Aorta (tissue), 5 donors: ENCODE measurements around the gene MS4A15. TPM values are rescaled to one million over a fixed set of nuclear protein-coding genes. Genes with fewer than 3 reads are reported as not detected.
"Not testable (repeated sequence)": the region's sequence is repeated elsewhere in the genome, so short reads cannot be mapped to it uniquely, and the experiment has no call there.

Experiments
- ATAC-seq: fragments of 200-7000 bp; cut with Tn5 transposase; one replicate; pipeline ENCODE4 v1.9.1; 2022; ENCODE audit warnings: moderate library complexity; ENCODE audit not compliant: low FRiP score
- DNase-seq, 2 donors: peaks; one replicate each; pipeline ENCODE4 v3.0.0-alpha.2; 2020
- H3K27ac ChIP-seq, 2 donors: one replicate each; pipeline ENCODE4 v1.5.1; 2013; ENCODE audit warnings: low read length in 2 of 2, mild to moderate bottlenecking in 2 of 2, moderate library complexity in 2 of 2, control low read depth in 1 of 2, inconsistent platforms in 1 of 2, low read depth in 1 of 2
- H3K27me3 ChIP-seq, 2 donors: one replicate each; pipeline ENCODE4 v1.6.1; 2013; ENCODE audit warnings: control low read depth in 1 of 2, low read length in 1 of 2, mild to moderate bottlenecking in 1 of 2, moderate library complexity in 1 of 2; ENCODE audit not compliant: insufficient read depth in 2 of 2, control insufficient read depth in 1 of 2
- H3K36me3 ChIP-seq, 2 donors: one replicate each; pipeline ENCODE4 v1.6.1; 2013; ENCODE audit warnings: control low read depth in 1 of 2, low read length in 1 of 2, mild to moderate bottlenecking in 1 of 2; ENCODE audit not compliant: insufficient read depth in 2 of 2, control insufficient read depth in 1 of 2
- H3K4me1 ChIP-seq, 2 donors: one replicate each; pipeline ENCODE4 v1.6.1; 2013; ENCODE audit warnings: low read length in 2 of 2, control low read depth in 1 of 2, mild to moderate bottlenecking in 1 of 2, moderate library complexity in 1 of 2; ENCODE audit not compliant: insufficient read depth in 2 of 2, control insufficient read depth in 1 of 2
- H3K4me3 ChIP-seq, 2 donors: one replicate each; pipeline ENCODE4 v1.5.1; 2013; ENCODE audit warnings: low read length in 2 of 2, control low read depth in 1 of 2, mild to moderate bottlenecking in 1 of 2
- H3K9me3 ChIP-seq: one replicate; pipeline ENCODE4 v1.6.1; 2013; ENCODE audit warnings: mild to moderate bottlenecking, low read length; ENCODE audit not compliant: control insufficient read depth
- WGBS, 2 donors: extraction: QIAGEN DNeasy Blood & Tissue Kit; methylation state at CpG; one replicate each; pipeline ENCODE4 v1.1.7; 2013; 5-methylcytosine and 5-hydroxymethylcytosine counted together
- intact Hi-C, 2 donors: fragments of 100-400 bp; cut with DNase I; formaldehyde crosslinking; loops; one replicate each; pipeline versions ENCODE4 v1.14.2 to v1.15.0; 2022
- polyA plus RNA-seq, 2 donors: library from polyadenylated mRNA; stranded (reverse); fragments of 200-250 nt; gene quantifications; one replicate each; pipeline ENCODE4 v1.2.3, GENCODE V29; 2013
- total RNA-seq, 2 donors: library from RNA; stranded (reverse); fragmentation: NEBNext Ultra II Directional; extraction: Animal tissue kit (Norgen Biotek cat#: 25700); gene quantifications; one replicate each; pipeline ENCODE4 v1.2.1, GENCODE V29; 2021
- donor health status: healthy with polysubstance abuse.
- donor health status: Bipolar disorder and iron deficiency.
- donor health status: DM: no; HTN: no; CAD: no.
- donor health status: DM: no; HTN: no; CAD: no.
- donor health status: DM: yes; HTN: yes; CAD: no.

The MS4A15 gene
- total and polyA plus RNA-seq, 4 donors: 0.05 to 0.38 TPM; not detected in 2

- no peaks in the 10 kb centered on the region for H3K4me1 ChIP-seq
- 78 to 89% methylated on average over 5 of the region's 5 CpGs for WGBS, 2 donors
- H3K9me3 ChIP-seq: peaks cover 3% of the 10 kb centered on the region
- no peak for ATAC-seq
- H3K27ac ChIP-seq: no peak overlapping the region
- H3K4me3 ChIP-seq: no peak overlapping the region
- DNase-seq: no peak
- no peaks in the 10 kb centered on the region for H3K36me3 ChIP-seq
- intact Hi-C loops: no loop called here
- no peaks in the 10 kb centered on the region for H3K27me3 ChIP-seq
These were observed 12.6 kb upstream of the MS4A15 start for GRCh38 chr11:60744114-60744513.

- Histone ChIP-seq H3K27me3 (no peaks in the 10 kb centered on the region), H3K4me1 (no peaks in the 10 kb centered on the region), H3K4me3 (no peak overlapping the region), H3K9me3 (peaks cover 1% of the 10 kb centered on the region), H3K36me3 (no peaks in the 10 kb centered on the region), H3K27ac (no peak overlapping the region)
- DNase-seq (peak in 1 of 2 donors; percentile 21), ATAC-seq (no peak)
- intact Hi-C loops: no loop called here
- 94% methylated on average over 14 of the region's 14 CpGs for whole genome bisulfite sequencing, 2 donors
These were observed 9.3 kb upstream of the MS4A15 start for GRCh38 chr11:60747359-60747873.

GRCh38 chr11:60748225-60748624 is 8.4 kb upstream of the MS4A15 start:
- intact Hi-C loops: no loop called here
- 80 to 87% methylated on average over 16 to 17 of the region's 17 CpGs for WGBS, 2 donors

GRCh38 chr11:60748821-60749220 is 7.8 kb upstream of the MS4A15 start:
- no peak overlapping the region for H3K27ac ChIP-seq
- H3K4me3 ChIP-seq: no peak overlapping the region
- peaks cover 3% of the 10 kb centered on the region for H3K9me3 ChIP-seq
- no peak for ATAC-seq
- H3K27me3 ChIP-seq: no peaks in the 10 kb centered on the region
- no peaks in the 10 kb centered on the region for H3K36me3 ChIP-seq
- intact Hi-C loops: no loop called here
- H3K4me1 ChIP-seq: no peaks in the 10 kb centered on the region
- DNase-seq: peak in 1 of 2 donors; percentile 67
- 68 to 79% methylated on average over 8 of the region's 8 CpGs for WGBS, 2 donors

More at GRCh38 chr11:60748225-60748624, 8.4 kb upstream of the MS4A15 start:
- Histone ChIP-seq H3K9me3 (peaks cover 1% of the 10 kb centered on the region), H3K36me3 (no peaks in the 10 kb centered on the region), H3K4me1 (no peaks in the 10 kb centered on the region), H3K4me3 (no peak overlapping the region), H3K27ac (no peak overlapping the region), H3K27me3 (no peaks in the 10 kb centered on the region)
- DNase-seq (peak in 1 of 2 donors; percentile 48), ATAC-seq (no peak)

- H3K27me3 ChIP-seq: no peaks in the 10 kb centered on the region
- WGBS, 2 donors: 56 to 70% methylated on average over 3 of the region's 3 CpGs
These were observed 5.8 kb upstream of the MS4A15 start for GRCh38 chr11:60750911-60751310.

GRCh38 chr11:60753309-60753708 is 3.4 kb upstream of the MS4A15 start:
- H3K36me3 ChIP-seq: no peaks in the 10 kb centered on the region
- DNase-seq (peak in 1 of 2 donors; percentile 9), ATAC-seq (no peak)
- H3K27ac ChIP-seq: no peak overlapping the region
- intact Hi-C loops: no loop called here
- no peak overlapping the region for H3K4me3 ChIP-seq
- H3K27me3 ChIP-seq: no peaks in the 10 kb centered on the region
- H3K9me3 ChIP-seq: peaks cover 6% of the 10 kb centered on the region
- WGBS, 2 donors: 55 to 59% methylated on average over 4 of the region's 4 CpGs
- no peaks in the 10 kb centered on the region for H3K4me1 ChIP-seq

More at GRCh38 chr11:60750911-60751310, 5.8 kb upstream of the MS4A15 start:
- DNase-seq (peak in 1 of 2 donors; percentile 21), ATAC-seq (no peak)
- Histone ChIP-seq H3K4me3 (no peak overlapping the region), H3K27ac (no peak overlapping the region), H3K36me3 (no peaks in the 10 kb centered on the region), H3K4me1 (no peaks in the 10 kb centered on the region), H3K9me3 (peaks cover 3% of the 10 kb centered on the region)
- intact Hi-C loops: no loop called here

- Histone ChIP-seq H3K27me3 (no peaks in the 10 kb centered on the region), H3K9me3 (peaks cover 6% of the 10 kb centered on the region), H3K4me3 (no peak overlapping the region), H3K4me1 (no peaks in the 10 kb centered on the region), H3K36me3 (no peaks in the 10 kb centered on the region), H3K27ac (no peak overlapping the region)
- intact Hi-C loops: no loop called here
- ATAC-seq (no peak), DNase-seq (peak in 1 of 2 donors; percentile 7)
- 88 to 90% methylated on average over 6 of the region's 6 CpGs for WGBS, 2 donors
These were observed 1.8 kb upstream of the MS4A15 start for GRCh38 chr11:60754887-60755286.

GRCh38 chr11:60757231-60757800 is 649 bp downstream of the MS4A15 start:
- ATAC-seq (no peak), DNase-seq (peak in 1 of 2 donors; percentile 38)
- peaks cover 6% of the 10 kb centered on the region for H3K9me3 ChIP-seq
- no peaks in the 10 kb centered on the region for H3K4me1 ChIP-seq
- intact Hi-C loops: no loop called here
- H3K4me3 ChIP-seq: no peak overlapping the region
- H3K27me3 ChIP-seq: no peaks in the 10 kb centered on the region
- H3K27ac ChIP-seq: no peak overlapping the region
- 93% methylated on average over 19 of the region's 19 CpGs for WGBS, 2 donors
- H3K36me3 ChIP-seq: no peaks in the 10 kb centered on the region

GRCh38 chr11:60758671-60759070 is 2.0 kb downstream of the MS4A15 start:
- intact Hi-C loops, H3K9me3 ChIP-seq, DNase-seq, H3K27me3 ChIP-seq, ATAC-seq, H3K4me3 ChIP-seq, H3K27ac ChIP-seq, H3K4me1 ChIP-seq, H3K36me3 ChIP-seq: not testable (repeated sequence)
- 94 to 97% methylated on average over 4 of the region's 4 CpGs for WGBS, 2 donors
